Midbrain (tissue), 1 donor: Measurements from ENCODE around the gene DNAH1.

ENCODE experiments used
- DNase-seq: peaks from one replicate; lab custom pipeline; 2025; lab: John Stamatoyannopoulos, UW

Gene DNAH1

GRCh38 chr3:52311576-52312119 is 4.5 kb upstream of the DNAH1 start:
- no peak for DNase-seq

- DNase-seq = no peak
These were observed 2.8 kb upstream of the DNAH1 start for GRCh38 chr3:52313188-52313773.

DNA sequence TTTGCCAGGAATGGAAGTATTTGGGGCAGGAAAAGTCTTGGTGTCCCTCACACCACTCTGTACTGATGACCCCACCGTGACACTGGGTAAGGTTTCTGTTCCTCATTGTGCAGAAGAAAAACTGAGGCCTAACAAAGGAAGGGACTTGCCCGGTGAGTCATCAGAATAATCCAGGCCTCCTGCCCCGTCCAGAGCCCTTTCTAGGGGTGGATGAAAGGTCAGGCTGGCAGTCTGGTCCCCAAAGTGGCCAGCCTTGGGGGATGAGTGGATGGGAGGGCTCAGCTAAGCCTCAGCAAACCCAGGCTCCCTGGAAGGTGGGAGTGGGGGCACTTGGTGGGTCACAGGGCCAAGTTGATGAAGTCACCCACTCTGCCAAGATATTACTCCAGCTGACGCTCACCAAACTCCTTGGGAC is 2.3 kb upstream of the DNAH1 start:
- no peak for DNase-seq

- no peak for DNase-seq
These were observed 1.6 kb upstream of the DNAH1 start for GRCh38 chr3:52314489-52314888.

DNA sequence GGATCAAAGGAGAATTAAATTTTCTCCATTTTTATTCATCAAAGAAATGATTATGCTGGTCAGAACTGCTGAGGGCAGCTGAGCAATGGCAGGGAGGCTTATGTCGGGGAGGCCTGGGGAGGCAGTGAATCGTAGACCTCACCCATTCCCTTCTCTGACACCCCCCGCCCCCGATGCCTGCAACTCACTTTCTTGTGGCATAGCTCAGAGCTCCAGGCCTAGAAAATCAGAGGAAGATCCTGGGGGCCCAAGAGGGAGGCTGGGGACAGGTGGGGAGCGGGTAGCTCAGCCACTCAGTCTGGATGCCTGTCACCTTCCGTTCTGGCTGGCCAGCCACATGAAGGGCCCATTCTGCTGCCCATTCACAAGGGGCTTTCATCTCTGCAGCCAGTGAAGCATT is 1.1 kb upstream of the DNAH1 start:
- DNase-seq = no peak

DNA sequence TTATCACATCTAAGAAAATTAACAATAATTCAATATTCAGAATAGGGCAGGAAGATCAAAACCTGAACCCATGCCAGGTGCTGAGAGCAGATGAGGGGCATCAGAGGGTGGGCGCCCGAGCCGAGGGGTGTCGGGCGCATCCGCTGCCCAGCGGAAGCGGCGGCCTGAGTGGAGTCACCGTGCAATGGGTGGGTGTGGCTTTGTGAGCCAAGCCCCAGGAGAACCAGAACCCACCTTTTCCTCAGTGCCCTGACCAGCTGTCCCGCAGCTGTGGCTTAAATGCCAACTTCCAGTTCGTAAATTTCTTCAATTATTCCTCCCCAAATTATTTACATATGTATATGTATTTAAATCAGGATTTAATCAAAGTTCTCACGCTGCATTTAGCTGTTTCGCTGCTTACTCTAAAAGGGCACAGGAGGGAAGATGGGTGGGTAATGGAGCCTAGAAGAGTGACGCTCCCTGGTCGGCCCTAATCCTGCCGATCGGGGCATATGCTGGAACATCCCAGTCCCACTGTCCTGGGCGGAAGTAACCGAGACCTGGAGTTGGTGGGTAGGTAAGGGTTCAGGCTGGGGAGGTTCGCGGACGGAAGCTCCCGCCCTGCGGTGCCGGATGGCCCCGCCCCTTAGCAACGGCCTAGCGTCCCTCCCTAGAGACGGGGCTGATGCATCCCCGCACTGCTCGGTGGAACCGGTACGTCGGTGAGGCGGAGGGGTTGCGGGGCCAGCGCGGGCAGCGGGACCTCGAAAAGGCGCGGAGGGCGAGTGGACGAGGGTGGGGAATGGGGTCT is 1.3 kb downstream of the DNAH1 start:
- DNase-seq = no peak

- DNase-seq = no peak
These were observed 2.2 kb downstream of the DNAH1 start for GRCh38 chr3:52318186-52318816.

GRCh38 chr3:52319921-52320595 is 3.9 kb downstream of the DNAH1 start:
- no peak for DNase-seq

DNA sequence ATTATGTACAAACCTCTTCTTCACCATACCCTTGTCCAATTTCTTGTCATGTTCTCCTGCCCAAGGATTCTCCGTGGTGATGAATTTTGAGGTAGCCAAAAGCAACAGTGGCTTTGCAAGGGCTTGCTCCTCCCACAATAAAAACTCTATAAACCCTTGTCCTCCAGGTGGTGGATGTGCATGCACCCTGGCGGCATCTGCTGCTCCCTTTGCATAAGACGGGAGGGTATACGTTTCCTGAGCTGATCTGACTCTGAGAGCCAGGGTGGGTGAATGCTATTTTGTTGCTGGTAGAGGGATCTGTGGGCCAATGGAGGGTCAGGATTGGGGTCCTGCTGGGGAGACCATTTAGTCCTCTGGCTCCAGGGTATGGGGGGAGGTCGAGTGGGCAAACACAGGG is 5.4 kb downstream of the DNAH1 start:
- no peak for DNase-seq

DNA sequence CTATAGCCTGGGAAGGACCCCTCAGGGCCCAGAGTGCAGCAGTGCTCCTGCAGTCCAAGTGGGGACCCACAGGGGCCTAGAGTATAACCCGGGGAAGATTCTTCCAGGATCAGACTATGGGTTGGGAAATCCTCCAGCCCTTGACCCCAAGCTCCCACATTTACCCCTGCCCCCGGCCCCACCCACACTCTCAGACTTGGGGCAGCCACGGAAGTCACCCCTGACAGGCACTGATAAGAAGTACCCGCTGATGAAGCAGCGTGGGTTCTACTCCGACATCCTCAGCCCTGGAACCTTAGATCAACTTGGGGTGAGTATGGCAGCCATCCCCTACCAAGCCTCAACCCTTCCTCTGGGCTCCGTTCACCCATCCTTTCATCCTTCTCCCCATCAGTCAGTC is 6.3 kb downstream of the DNAH1 start:
- DNase-seq = no peak

DNA sequence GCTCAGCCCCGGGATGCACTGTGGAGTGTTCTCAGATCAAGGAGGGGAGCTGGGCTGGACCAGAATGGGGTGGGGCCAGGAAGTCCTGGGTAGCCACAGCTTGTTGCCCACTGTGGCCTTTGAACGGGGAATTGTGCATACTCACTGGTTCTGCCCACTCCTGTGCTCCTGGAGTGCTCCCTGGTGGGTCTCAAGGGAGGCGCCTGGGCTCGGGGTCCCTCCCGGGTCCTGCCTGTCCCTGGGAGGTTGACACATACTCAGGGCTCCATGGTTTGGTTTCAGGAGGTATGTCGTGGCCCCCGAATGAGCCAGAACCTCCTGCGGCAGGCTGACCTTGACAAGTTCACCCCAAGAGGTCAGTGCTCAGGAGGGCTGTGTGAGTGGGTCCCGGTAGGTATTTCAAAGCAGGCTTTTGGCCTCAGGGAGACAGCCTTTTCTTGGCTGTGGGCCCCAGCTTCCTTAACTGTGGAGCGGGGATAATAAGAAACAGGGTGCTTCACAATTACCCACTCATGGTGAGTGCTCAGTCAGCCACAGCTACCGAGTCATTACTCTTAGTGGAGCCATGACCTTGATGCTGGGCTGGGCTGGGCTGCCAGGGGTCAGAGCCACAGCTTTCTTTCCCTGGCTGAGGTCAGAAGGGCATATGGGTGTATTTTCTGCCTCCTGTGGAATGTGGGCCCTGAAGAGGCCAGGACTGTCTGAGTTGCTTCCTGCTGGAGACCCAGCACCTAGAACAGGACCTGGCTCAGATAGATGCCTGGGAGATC is 7.6 kb downstream of the DNAH1 start:
- DNase-seq = no peak

GRCh38 chr3:52324676-52325075 is 8.6 kb downstream of the DNAH1 start:
- no peak for DNase-seq

GRCh38 chr3:52325686-52326085 is 9.6 kb downstream of the DNAH1 start:
- no peak for DNase-seq

DNA sequence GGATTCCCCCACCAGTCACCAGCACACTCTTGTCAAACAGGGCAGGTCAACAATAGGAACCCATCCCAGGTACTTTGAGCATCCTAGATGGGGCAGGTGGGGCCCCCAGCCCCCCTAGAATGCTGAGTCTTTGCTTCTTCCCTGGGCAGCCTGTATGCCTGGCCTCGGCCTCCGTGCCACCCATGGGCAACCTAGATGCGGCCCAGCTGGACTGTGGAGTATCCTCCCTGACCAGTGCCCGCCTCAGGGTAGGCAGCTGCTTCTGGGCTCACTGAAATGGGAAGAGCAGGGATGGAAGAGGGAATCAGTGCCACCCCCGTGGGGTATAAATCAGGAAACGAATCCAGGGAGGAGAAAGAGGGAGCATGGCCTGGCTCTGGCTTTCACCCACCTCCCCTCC is 10.9 kb downstream of the DNAH1 start:
- DNase-seq = no peak

DNA sequence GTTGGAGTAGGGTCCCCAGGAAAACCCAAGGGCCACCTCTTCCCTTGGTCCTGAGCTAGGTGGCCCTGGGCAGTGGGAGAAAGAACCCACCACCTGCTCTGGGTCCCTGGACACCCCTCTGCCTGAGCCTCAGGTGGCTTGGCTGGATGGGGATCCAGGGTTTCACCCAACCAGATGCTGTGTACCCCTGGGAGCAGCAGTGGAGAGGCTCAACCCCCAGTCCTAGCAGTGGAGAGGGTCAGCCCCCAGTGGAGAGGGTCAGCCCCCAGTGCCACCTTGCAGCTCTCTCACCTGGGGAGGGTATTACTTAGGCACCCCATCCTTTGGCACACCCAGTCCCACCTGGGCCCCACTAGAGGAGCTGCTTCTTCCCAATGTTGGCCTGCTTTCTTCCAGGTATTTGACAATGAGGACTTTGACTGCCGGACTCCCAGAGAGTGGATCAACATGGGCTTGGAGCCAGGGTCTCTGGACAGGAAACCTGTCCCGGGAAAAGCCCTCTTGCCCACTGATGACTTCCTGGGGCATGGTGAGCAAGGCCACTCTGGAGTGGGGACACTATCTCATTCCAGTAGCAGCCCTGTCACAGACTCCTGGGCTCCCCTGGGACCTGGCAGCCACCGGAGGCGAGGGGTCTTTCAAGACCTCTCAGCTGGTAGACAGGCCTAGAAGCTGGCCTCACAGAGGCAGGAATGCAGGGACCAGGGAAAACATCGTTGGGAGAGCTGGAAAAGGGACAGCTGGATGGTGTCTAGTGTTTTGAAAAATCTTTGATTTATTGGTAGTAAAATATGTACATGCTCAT is 11.6 kb downstream of the DNAH1 start:
- no peak for DNase-seq

GRCh38 chr3:52328536-52329080 is 12.5 kb downstream of the DNAH1 start:
- DNase-seq = no peak

GRCh38 chr3:52330194-52330805 is 14.2 kb downstream of the DNAH1 start:
- no peak for DNase-seq

- DNase-seq = no peak
These were observed 15.0 kb downstream of the DNAH1 start for GRCh38 chr3:52331091-52331490.

DNA sequence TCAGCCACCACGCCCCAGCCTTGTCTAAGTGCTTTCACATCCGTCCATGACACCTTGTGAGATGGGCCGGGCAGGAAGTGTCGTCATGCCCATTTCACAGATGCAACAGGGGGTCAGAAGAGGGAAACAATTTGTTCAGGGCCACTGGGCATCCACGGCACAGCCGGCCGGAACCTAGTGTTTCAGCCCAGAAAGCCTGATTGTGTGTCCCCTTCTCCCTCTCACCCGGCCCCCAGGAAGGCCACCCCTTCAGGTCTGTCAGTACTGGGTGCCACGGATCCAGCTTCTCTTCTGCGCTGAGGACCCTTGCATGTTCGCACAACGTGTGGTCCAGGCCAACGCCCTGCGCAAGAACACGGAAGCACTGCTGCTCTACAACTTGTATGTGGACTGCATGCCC is 15.8 kb downstream of the DNAH1 start:
- no peak for DNase-seq
